CD4-positive, alpha-beta T cell treated with Interleukin-6 for 4 hours (primary cell): Measurements from ENCODE around the gene CELF4.

ENCODE experiments used
- DNase-seq: peaks from one replicate; pipeline ENCODE4 v3.0.0-alpha.2; 2020; ENCODE audit warnings: mixed read lengths

CELF4 gene

GRCh38 chr18:37565101-37565976 lies at the start of gene CELF4:
Gene CELF4 (minus strand): TSS chr18:37565798.
- no peak for DNase-seq

- no peak for DNase-seq
These were observed 47.6 kb upstream of the CELF4 start for GRCh38 chr18:37613253-37613565.

- no peak for DNase-seq
These were observed 47.1 kb upstream of the CELF4 start for GRCh38 chr18:37612524-37613252.

- DNase-seq = no peak
These were observed 46.1 kb upstream of the CELF4 start for GRCh38 chr18:37611614-37612279.

- no peak for DNase-seq
These were observed 43.3 kb upstream of the CELF4 start for GRCh38 chr18:37608876-37609275.

GRCh38 chr18:37607281-37607680 lies 41.7 kb upstream of the CELF4 start:
- no peak for DNase-seq

- DNase-seq = no peak
These were observed 38.4 kb upstream of the CELF4 start for GRCh38 chr18:37604032-37604431.

GRCh38 chr18:37598966-37599896 lies 33.6 kb upstream of the CELF4 start:
- DNase-seq = no peak

GRCh38 chr18:37598396-37598795 lies 32.8 kb upstream of the CELF4 start:
- no peak for DNase-seq

GRCh38 chr18:37590346-37590745 lies 24.7 kb upstream of the CELF4 start:
- DNase-seq = no peak

- no peak for DNase-seq
These were observed 22.7 kb upstream of the CELF4 start for GRCh38 chr18:37588289-37588688.

- no peak for DNase-seq
These were observed 21.1 kb upstream of the CELF4 start for GRCh38 chr18:37586656-37587225.

- no peak for DNase-seq
These were observed 19.5 kb upstream of the CELF4 start for GRCh38 chr18:37584952-37585695.

- DNase-seq = no peak
These were observed 18.6 kb upstream of the CELF4 start for GRCh38 chr18:37584217-37584616.

- no peak for DNase-seq
These were observed 16.7 kb upstream of the CELF4 start for GRCh38 chr18:37582261-37582660.

GRCh38 chr18:37578886-37579513 lies 13.4 kb upstream of the CELF4 start:
- DNase-seq = no peak

- no peak for DNase-seq
These were observed 12.6 kb upstream of the CELF4 start for GRCh38 chr18:37578182-37578678.

- no peak for DNase-seq
These were observed 11.5 kb upstream of the CELF4 start for GRCh38 chr18:37577051-37577611.

GRCh38 chr18:37575646-37576045 lies 10.0 kb upstream of the CELF4 start:
- DNase-seq = no peak

GRCh38 chr18:37574113-37574512 lies 8.5 kb upstream of the CELF4 start:
- DNase-seq = no peak
